Esophagus squamous epithelium (tissue), 5 donors: ENCODE data around the gene ASIC3. TPM values are rescaled to one million over a fixed set of nuclear protein-coding genes. Genes with fewer than 3 reads are reported as not detected.

Experiments
- DNase-seq: peaks from one replicate; lab custom pipeline; 2025; lab: John Stamatoyannopoulos, UW
- H3K27ac ChIP-seq, 4 donors: fragments of 200-600 bp; sonication (generic); one replicate each; pipeline ENCODE4 v1.5.1; 2016 to 2019; ENCODE audit warnings: mild to moderate bottlenecking in 1 of 4
- H3K27me3 ChIP-seq, 4 donors: fragments of 200-600 bp; sonication (generic); 1 replicate in 3 of 4; 2 replicates in 1 of 4; pipeline versions ENCODE4 v1.5.1 to v1.6.0; 2017 to 2021; ENCODE audit warnings: antibody characterized with exemption in 1 of 4
- H3K36me3 ChIP-seq, 3 donors: fragments of 200-600 bp; sonication (generic); one replicate each; pipeline ENCODE4 v1.5.1; 2016 to 2019
- H3K4me1 ChIP-seq, 3 donors: fragments of 200-600 bp; sonication (generic); one replicate each; pipeline ENCODE4 v1.5.1; 2017 to 2019
- H3K4me3 ChIP-seq, 4 donors: fragments of 200-600 bp; sonication (generic); 1 replicate in 3 of 4; 2 replicates in 1 of 4; pipeline ENCODE4 v1.5.1; 2016 to 2019; ENCODE audit warnings: mild to moderate bottlenecking in 2 of 4, moderate library complexity in 1 of 4
- H3K9me3 ChIP-seq, 3 donors: fragments of 200-600 bp; sonication (generic); one replicate each; pipeline ENCODE4 v1.5.1; 2016 to 2019
- POLR2A ChIP-seq, 4 donors: fragments of 450-650 bp; IDR thresholded peaks; one replicate each; pipeline ENCODE4 v1.6.1; 2017; ENCODE audit warnings: antibody characterized with exemption in 4 of 4, mild to moderate bottlenecking in 4 of 4, moderate library complexity in 3 of 4
- WGBS, 2 donors: methylation state at CpG; one replicate each; pipeline ENCODE4 v1.1.5; 2018; 5-methylcytosine and 5-hydroxymethylcytosine counted together
- intact Hi-C: fragments of 100-400 bp; cut with DNase I; formaldehyde crosslinking; loops from one replicate; pipeline ENCODE4 v1.15.0; 2022
- total RNA-seq, 4 donors: library from RNA; depleted of rRNA; stranded (reverse); fragments of >200 nt; gene quantifications; one replicate each; pipeline ENCODE4 v1.1.0, GENCODE V29; 2016
- TF ChIP-seq, protein P1 (sequence below), 6 experiments: fragments of 450-650 bp in 4 of 6; fragments of 200-600 bp in 2 of 6; sonication (generic) in 2 of 6; IDR thresholded peaks; one replicate each; pipeline ENCODE4 v1.5.1; 2016 to 2019; ENCODE audit warnings: antibody characterized with exemption in 6 of 6, mild to moderate bottlenecking in 4 of 6, moderate library complexity in 4 of 6
- donor health status: DM: yes; HTN: yes; CAD: no.

ASIC3 gene
- total RNA-seq, 4 donors from 2014 or later = 0.40 to 0.95 TPM; not detected in 2

- TF ChIP-seq POLR2A (IDR thresholded peaks at IDR 0.05) = no peak
- TF ChIP-seq, protein P1, sequence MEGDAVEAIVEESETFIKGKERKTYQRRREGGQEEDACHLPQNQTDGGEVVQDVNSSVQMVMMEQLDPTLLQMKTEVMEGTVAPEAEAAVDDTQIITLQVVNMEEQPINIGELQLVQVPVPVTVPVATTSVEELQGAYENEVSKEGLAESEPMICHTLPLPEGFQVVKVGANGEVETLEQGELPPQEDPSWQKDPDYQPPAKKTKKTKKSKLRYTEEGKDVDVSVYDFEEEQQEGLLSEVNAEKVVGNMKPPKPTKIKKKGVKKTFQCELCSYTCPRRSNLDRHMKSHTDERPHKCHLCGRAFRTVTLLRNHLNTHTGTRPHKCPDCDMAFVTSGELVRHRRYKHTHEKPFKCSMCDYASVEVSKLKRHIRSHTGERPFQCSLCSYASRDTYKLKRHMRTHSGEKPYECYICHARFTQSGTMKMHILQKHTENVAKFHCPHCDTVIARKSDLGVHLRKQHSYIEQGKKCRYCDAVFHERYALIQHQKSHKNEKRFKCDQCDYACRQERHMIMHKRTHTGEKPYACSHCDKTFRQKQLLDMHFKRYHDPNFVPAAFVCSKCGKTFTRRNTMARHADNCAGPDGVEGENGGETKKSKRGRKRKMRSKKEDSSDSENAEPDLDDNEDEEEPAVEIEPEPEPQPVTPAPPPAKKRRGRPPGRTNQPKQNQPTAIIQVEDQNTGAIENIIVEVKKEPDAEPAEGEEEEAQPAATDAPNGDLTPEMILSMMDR (IDR thresholded peaks at IDR 0.05) = no peak
- 65 to 73% methylated on average over 12 of the region's 43 CpGs for WGBS, 2 donors
- DNase-seq = no peak
- Histone ChIP-seq H3K4me3 (peak overlapping the region in 2 of 4 donors; percentile 23 to 55), H3K9me3 (no peaks in the 10 kb centered on the region), H3K27ac (peak overlapping the region; percentile 47 to 97 (median 84)), H3K4me1 (peaks cover 34 to 56% (median 47%) of the 10 kb centered on the region in 3 donors), H3K27me3 (no peaks in the 10 kb centered on the region), H3K36me3 (peaks cover 14 to 57% (median 37%) of the 10 kb centered on the region in 3 donors)
- intact Hi-C loops = no loop called here
Measured at GRCh38 chr7:151062399-151063211, 14.3 kb downstream of the ASIC3 start.

DNA sequence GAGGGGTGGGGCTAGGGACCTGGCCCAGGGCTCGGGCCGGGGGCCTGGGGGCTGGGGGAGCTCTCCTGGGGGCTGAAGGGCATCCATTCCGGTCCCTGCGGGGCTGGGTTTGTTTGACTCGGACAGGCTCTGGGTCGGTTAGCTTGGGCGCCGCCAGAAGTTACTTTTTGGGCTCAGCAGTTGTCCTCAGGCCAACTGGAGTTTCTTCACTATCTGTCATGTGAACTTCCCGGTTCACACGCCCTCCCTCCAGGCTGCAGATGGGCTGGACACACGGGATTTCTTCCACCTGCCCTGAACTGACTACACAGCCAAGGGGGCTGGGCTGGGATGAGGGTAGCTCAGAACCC lies 14.9 kb downstream of the ASIC3 start:
- intact Hi-C loops = no loop called here

GRCh38 chr7:151064454-151064853 lies 16.1 kb downstream of the ASIC3 start:
- 80 to 91% methylated on average over 1 to 6 of the region's 18 CpGs for WGBS, 2 donors
- Histone ChIP-seq H3K4me1 (peaks cover 26 to 44% (median 36%) of the 10 kb centered on the region in 3 donors), H3K27me3 (no peaks in the 10 kb centered on the region), H3K9me3 (no peaks in the 10 kb centered on the region), H3K27ac (no peak overlapping the region), H3K36me3 (peaks cover 15 to 75% (median 51%) of the 10 kb centered on the region in 3 donors), H3K4me3 (no peak overlapping the region)
- TF ChIP-seq, protein P1 (IDR thresholded peaks at IDR 0.05) = no peak
- TF ChIP-seq POLR2A (IDR thresholded peaks at IDR 0.05) = no peak
- DNase-seq = no peak
- intact Hi-C loops = no loop called here

More for the DNA sequence above, 14.9 kb downstream of the ASIC3 start:
- peak overlapping the region; percentile 47 to 97 (median 84) for H3K27ac ChIP-seq
- H3K4me1 ChIP-seq = peaks cover 34 to 55% (median 47%) of the 10 kb centered on the region in 3 donors
- WGBS, 2 donors = 33 to 40% methylated on average over 1 to 3 of the region's 11 CpGs
- H3K9me3 ChIP-seq = no peaks in the 10 kb centered on the region
- peaks cover 15 to 62% (median 43%) of the 10 kb centered on the region in 3 donors for H3K36me3 ChIP-seq
- no peaks in the 10 kb centered on the region for H3K27me3 ChIP-seq
- TF ChIP-seq, protein P1 (IDR thresholded peaks at IDR 0.05) = no peak
- TF ChIP-seq POLR2A (IDR thresholded peaks at IDR 0.05) = no peak
- peak overlapping the region in 2 of 4 donors; percentile 23 to 55 for H3K4me3 ChIP-seq
- no peak for DNase-seq

DNA sequence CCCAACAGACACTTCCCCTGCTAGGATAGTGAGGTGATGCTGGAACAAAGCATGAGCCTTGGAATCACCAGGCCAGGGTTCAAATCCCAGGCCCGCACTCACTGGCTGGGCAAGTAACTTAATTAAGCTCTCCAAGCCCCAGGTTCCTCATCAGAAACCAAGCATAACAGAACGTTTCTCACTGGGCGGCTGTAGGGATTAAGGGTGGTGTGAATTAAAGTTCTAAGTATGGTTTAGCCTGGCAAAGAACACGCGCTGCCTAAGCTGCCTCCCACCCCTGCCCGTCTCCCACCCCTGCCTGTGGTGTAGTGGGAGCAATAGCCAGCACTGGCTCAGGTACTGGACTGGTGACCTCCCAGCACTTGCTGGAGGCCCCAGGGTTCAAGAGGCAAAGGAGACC lies 16.7 kb downstream of the ASIC3 start:
- intact Hi-C loops = no loop called here
- Histone ChIP-seq H3K4me3 (no peak overlapping the region), H3K36me3 (peaks cover 15 to 80% (median 57%) of the 10 kb centered on the region in 3 donors), H3K4me1 (peaks cover 26 to 42% (median 34%) of the 10 kb centered on the region in 3 donors), H3K27me3 (no peaks in the 10 kb centered on the region), H3K27ac (no peak overlapping the region), H3K9me3 (no peaks in the 10 kb centered on the region)
- TF ChIP-seq POLR2A (IDR thresholded peaks at IDR 0.05) = no peak
- TF ChIP-seq, protein P1 (IDR thresholded peaks at IDR 0.05) = no peak
- WGBS, 2 donors = 81 to 100% methylated on average over 3 to 4 of the region's 6 CpGs
- no peak for DNase-seq

DNA sequence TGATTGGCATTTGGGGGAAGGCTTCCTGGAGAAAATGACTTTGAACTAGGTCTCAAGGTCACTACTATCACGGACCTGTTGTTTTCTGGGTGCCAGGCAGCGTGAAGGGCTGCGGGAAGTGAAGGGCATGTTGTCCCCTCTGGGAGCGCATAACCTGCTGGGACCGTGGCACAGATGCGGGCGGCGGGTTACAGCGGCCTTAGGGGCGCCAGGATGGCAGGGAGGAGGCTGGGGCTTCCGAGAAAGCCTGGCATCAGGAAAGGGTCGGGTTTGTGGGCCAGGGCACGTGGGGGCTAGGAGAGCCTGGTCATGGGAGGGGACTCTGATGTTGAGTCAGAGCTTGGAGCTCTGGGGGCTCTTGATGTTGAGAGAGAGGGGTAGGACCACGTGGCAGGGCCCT lies 17.2 kb downstream of the ASIC3 start:
- no peak overlapping the region for H3K4me3 ChIP-seq
- TF ChIP-seq, protein P1 (IDR thresholded peaks at IDR 0.05) = no peak
- TF ChIP-seq POLR2A (IDR thresholded peaks at IDR 0.05) = no peak
- intact Hi-C loops = no loop called here
- peaks cover 17 to 86% (median 62%) of the 10 kb centered on the region in 3 donors for H3K36me3 ChIP-seq
- WGBS, 2 donors = 86 to 97% methylated on average over 11 to 14 of the region's 14 CpGs
- no peak for DNase-seq
- no peak overlapping the region for H3K27ac ChIP-seq
- H3K4me1 ChIP-seq = peaks cover 23 to 36% (median 29%) of the 10 kb centered on the region in 3 donors
- no peaks in the 10 kb centered on the region for H3K27me3 ChIP-seq
- no peaks in the 10 kb centered on the region for H3K9me3 ChIP-seq
